ENCODE data around the gene MED22.
"Not testable (repeated sequence)": the region's sequence is repeated elsewhere in the genome, so short reads cannot be mapped to it uniquely, and the experiment has no call there.

Gene MED22

GRCh38 chr9:133347985-133348717 is at the start of gene MED22, which contains the start of gene RPL7A:
TSS of gene MED22 (minus strand) at chr9:133348131. CDS start at chr9:133346662, 1,469 bp downstream.
TSS of gene RPL7A (plus strand) at chr9:133348218. CDS start at chr9:133348244, 26 bp downstream.
- H3K36me3 ChIP-seq (ENCODE audit: insufficient read depth, low read depth, low read length) = peaks cover 81% of the 10 kb centered on the region

GRCh38 chr9:133397370-133397769 is 49.4 kb upstream of the MED22 start:
- H3K9ac ChIP-seq (ENCODE audit: low read depth, low read length) = no peak overlapping the region
- peaks cover 6% of the 10 kb centered on the region; the same call in 1 of the 2 replicates for H3K27me3 ChIP-seq (ENCODE audit: insufficient read depth, low read length)
- no peaks in the 10 kb centered on the region for H3K36me3 ChIP-seq (ENCODE audit: insufficient read depth, low read depth, low read length)
- no peaks in the 10 kb centered on the region for H3K9me3 ChIP-seq (ENCODE audit: insufficient read depth, low read depth, low read length)
- H3K4me1 ChIP-seq (ENCODE audit: insufficient read depth, low read length) = no peaks in the 10 kb centered on the region
- H3K27ac ChIP-seq (ENCODE audit: low read length) = no peak overlapping the region
- no peak overlapping the region for H3K4me3 ChIP-seq (ENCODE audit: low read length)

More at GRCh38 chr9:133347985-133348717, at the start of gene MED22, which contains the start of gene RPL7A:
- no peaks in the 10 kb centered on the region for H3K27me3 ChIP-seq (ENCODE audit: insufficient read depth, low read length)
- H3K4me1 ChIP-seq (ENCODE audit: insufficient read depth, low read length) = no peaks in the 10 kb centered on the region
- peak within 1 kb of the TSS; percentile 94 for H3K27ac ChIP-seq (ENCODE audit: low read length)
- H3K9me3 ChIP-seq (ENCODE audit: insufficient read depth, low read depth, low read length) = no peaks in the 10 kb centered on the region
- peak within 1 kb of the TSS; percentile 87 for H3K4me3 ChIP-seq (ENCODE audit: low read length)
- H3K9ac ChIP-seq (ENCODE audit: low read depth, low read length) = peak within 1 kb of the TSS; percentile 100

- Histone ChIP-seq H3K4me3 (ENCODE audit: low read length) (no peak overlapping the region), H3K36me3 (ENCODE audit: insufficient read depth, low read depth, low read length) (no peaks in the 10 kb centered on the region), H3K9me3 (ENCODE audit: insufficient read depth, low read depth, low read length) (no peaks in the 10 kb centered on the region), H3K4me1 (ENCODE audit: insufficient read depth, low read length) (no peaks in the 10 kb centered on the region), H3K9ac (ENCODE audit: low read depth, low read length) (no peak overlapping the region), H3K27ac (ENCODE audit: low read length) (no peak overlapping the region), H3K27me3 (ENCODE audit: insufficient read depth, low read length) (peaks cover 6% of the 10 kb centered on the region; the same call in 1 of the 2 replicates)
Observed at GRCh38 chr9:133396952-133397351, 49.0 kb upstream of the MED22 start.

GRCh38 chr9:133394687-133395271 is 46.8 kb upstream of the MED22 start:
- Histone ChIP-seq H3K9ac (ENCODE audit: low read depth, low read length) (no peak overlapping the region), H3K27ac (ENCODE audit: low read length) (no peak overlapping the region), H3K4me1 (ENCODE audit: insufficient read depth, low read length) (no peaks in the 10 kb centered on the region), H3K27me3 (ENCODE audit: insufficient read depth, low read length) (peaks cover 6% of the 10 kb centered on the region; the same call in 1 of the 2 replicates), H3K36me3 (ENCODE audit: insufficient read depth, low read depth, low read length) (no peaks in the 10 kb centered on the region), H3K9me3 (ENCODE audit: insufficient read depth, low read depth, low read length) (no peaks in the 10 kb centered on the region), H3K4me3 (ENCODE audit: low read length) (no peak overlapping the region)

- Histone ChIP-seq H3K27ac (ENCODE audit: low read length) (no peak overlapping the region), H3K4me3 (ENCODE audit: low read length) (no peak overlapping the region), H3K4me1 (ENCODE audit: insufficient read depth, low read length) (no peaks in the 10 kb centered on the region), H3K9ac (ENCODE audit: low read depth, low read length) (no peak overlapping the region), H3K36me3 (ENCODE audit: insufficient read depth, low read depth, low read length) (no peaks in the 10 kb centered on the region), H3K27me3 (ENCODE audit: insufficient read depth, low read length) (peaks cover 6% of the 10 kb centered on the region; the same call in 1 of the 2 replicates), H3K9me3 (ENCODE audit: insufficient read depth, low read depth, low read length) (no peaks in the 10 kb centered on the region)
Observed at GRCh38 chr9:133393399-133393798, 45.5 kb upstream of the MED22 start.

- H3K4me3 ChIP-seq (ENCODE audit: low read length); H3K9me3 ChIP-seq (ENCODE audit: insufficient read depth, low read depth, low read length); H3K36me3 ChIP-seq (ENCODE audit: insufficient read depth, low read depth, low read length); H3K27ac ChIP-seq (ENCODE audit: low read length); H3K27me3 ChIP-seq (ENCODE audit: insufficient read depth, low read length); H3K4me1 ChIP-seq (ENCODE audit: insufficient read depth, low read length); H3K9ac ChIP-seq (ENCODE audit: low read depth, low read length): not testable (repeated sequence)
Observed at GRCh38 chr9:133392308-133392707, 44.4 kb upstream of the MED22 start.

GRCh38 chr9:133391449-133391848 is 43.5 kb upstream of the MED22 start:
- not testable (repeated sequence) for H3K9ac ChIP-seq (ENCODE audit: low read depth, low read length); H3K36me3 ChIP-seq (ENCODE audit: insufficient read depth, low read depth, low read length); H3K4me1 ChIP-seq (ENCODE audit: insufficient read depth, low read length); H3K27me3 ChIP-seq (ENCODE audit: insufficient read depth, low read length); H3K9me3 ChIP-seq (ENCODE audit: insufficient read depth, low read depth, low read length); H3K4me3 ChIP-seq (ENCODE audit: low read length); H3K27ac ChIP-seq (ENCODE audit: low read length)

GRCh38 chr9:133390713-133391112 is 42.8 kb upstream of the MED22 start:
- Histone ChIP-seq H3K4me1 (ENCODE audit: insufficient read depth, low read length) (no peaks in the 10 kb centered on the region), H3K27ac (ENCODE audit: low read length) (no peak overlapping the region), H3K36me3 (ENCODE audit: insufficient read depth, low read depth, low read length) (no peaks in the 10 kb centered on the region), H3K9me3 (ENCODE audit: insufficient read depth, low read depth, low read length) (no peaks in the 10 kb centered on the region), H3K4me3 (ENCODE audit: low read length) (no peak overlapping the region), H3K27me3 (ENCODE audit: insufficient read depth, low read length) (no peaks in the 10 kb centered on the region; the same call in 1 of the 2 replicates), H3K9ac (ENCODE audit: low read depth, low read length) (no peak overlapping the region)

- Histone ChIP-seq H3K27me3 (ENCODE audit: insufficient read depth, low read length) (no peaks in the 10 kb centered on the region), H3K27ac (ENCODE audit: low read length) (no peak overlapping the region), H3K4me3 (ENCODE audit: low read length) (no peak overlapping the region), H3K36me3 (ENCODE audit: insufficient read depth, low read depth, low read length) (no peaks in the 10 kb centered on the region), H3K9ac (ENCODE audit: low read depth, low read length) (no peak overlapping the region), H3K9me3 (ENCODE audit: insufficient read depth, low read depth, low read length) (no peaks in the 10 kb centered on the region), H3K4me1 (ENCODE audit: insufficient read depth, low read length) (no peaks in the 10 kb centered on the region)
Observed at GRCh38 chr9:133389562-133389961, 41.6 kb upstream of the MED22 start.

- Histone ChIP-seq H3K4me3 (ENCODE audit: low read length) (no peak overlapping the region), H3K9ac (ENCODE audit: low read depth, low read length) (no peak overlapping the region), H3K9me3 (ENCODE audit: insufficient read depth, low read depth, low read length) (no peaks in the 10 kb centered on the region), H3K27me3 (ENCODE audit: insufficient read depth, low read length) (no peaks in the 10 kb centered on the region), H3K36me3 (ENCODE audit: insufficient read depth, low read depth, low read length) (no peaks in the 10 kb centered on the region), H3K27ac (ENCODE audit: low read length) (no peak overlapping the region), H3K4me1 (ENCODE audit: insufficient read depth, low read length) (no peaks in the 10 kb centered on the region)
Observed at GRCh38 chr9:133389025-133389557, 41.2 kb upstream of the MED22 start.

GRCh38 chr9:133387680-133388079 is 39.7 kb upstream of the MED22 start:
- no peaks in the 10 kb centered on the region for H3K9me3 ChIP-seq (ENCODE audit: insufficient read depth, low read depth, low read length)
- H3K9ac ChIP-seq (ENCODE audit: low read depth, low read length) = no peak overlapping the region
- no peaks in the 10 kb centered on the region for H3K4me1 ChIP-seq (ENCODE audit: insufficient read depth, low read length)
- no peak overlapping the region for H3K27ac ChIP-seq (ENCODE audit: low read length)
- no peaks in the 10 kb centered on the region for H3K27me3 ChIP-seq (ENCODE audit: insufficient read depth, low read length)
- H3K4me3 ChIP-seq (ENCODE audit: low read length) = no peak overlapping the region
- no peaks in the 10 kb centered on the region for H3K36me3 ChIP-seq (ENCODE audit: insufficient read depth, low read depth, low read length)

GRCh38 chr9:133386338-133386737 is 38.4 kb upstream of the MED22 start:
- no peak overlapping the region for H3K27ac ChIP-seq (ENCODE audit: low read length)
- H3K4me1 ChIP-seq (ENCODE audit: insufficient read depth, low read length) = no peaks in the 10 kb centered on the region
- H3K4me3 ChIP-seq (ENCODE audit: low read length) = no peak overlapping the region
- no peaks in the 10 kb centered on the region for H3K9me3 ChIP-seq (ENCODE audit: insufficient read depth, low read depth, low read length)
- H3K9ac ChIP-seq (ENCODE audit: low read depth, low read length) = no peak overlapping the region
- H3K36me3 ChIP-seq (ENCODE audit: insufficient read depth, low read depth, low read length) = no peaks in the 10 kb centered on the region
- no peaks in the 10 kb centered on the region for H3K27me3 ChIP-seq (ENCODE audit: insufficient read depth, low read length)
